Bronchial epithelial cell (primary cell): ENCODE data around the gene FAM131C. TPM values are rescaled to one million over a fixed set of nuclear protein-coding genes. Genes with fewer than 3 reads are reported as not detected.
"Not testable (repeated sequence)": the region's sequence is repeated elsewhere in the genome, so short reads cannot be mapped to it uniquely, and the experiment has no call there.

Experiments
- DNase-seq: peaks from one replicate; pipeline ENCODE4 v3.0.0-alpha.2; 2010; ENCODE audit warnings: low read depth
- FAIRE-seq: peaks from 2 replicates; lab custom pipeline; 2011; peaks lifted over from hg19 to GRCh38; lab: Jason Lieb, UNC
- H3K27me3 ChIP-seq: 2 replicates; pipeline ENCODE4 v1.5.1; 2011; ENCODE audit warnings: low read length; ENCODE audit not compliant: control insufficient read depth, insufficient read depth
- H3K36me3 ChIP-seq: 2 replicates; pipeline ENCODE4 v1.5.1; 2011; ENCODE audit warnings: low read length; ENCODE audit not compliant: control insufficient read depth, insufficient read depth
- H3K4me3 ChIP-seq: 2 replicates; pipeline ENCODE4 v1.5.1; 2011; ENCODE audit warnings: mild to moderate bottlenecking, low read depth, low read length, control low read depth
- CTCF ChIP-seq: IDR thresholded peaks from 2 replicates; pipeline ENCODE4 v1.5.1; 2011; ENCODE audit warnings: mild to moderate bottlenecking, moderate library complexity, low read length, control low read depth, inconsistent platforms; ENCODE audit not compliant: insufficient read depth, severe bottlenecking
- total RNA-seq: library from RNA; depleted of rRNA; stranded (reverse); fragments of >200 nt; gene quantifications from 2 replicates; pipeline ENCODE4 v1.2.1, GENCODE V29; 2014

Gene FAM131C
- total RNA-seq, 1 donor from 2014 or later = 0.53 TPM

- no peaks in the 10 kb centered on the region for H3K36me3 ChIP-seq
- H3K4me3 ChIP-seq = no peak overlapping the region
- TF ChIP-seq CTCF = no peak
- FAIRE-seq (peak; percentile 32), DNase-seq (no peak)
- peaks cover 3% of the 10 kb centered on the region for H3K27me3 ChIP-seq
These were observed 50.3 kb downstream of the FAM131C start for GRCh38 chr1:16023050-16023653.

GRCh38 chr1:16022393-16022792 is 51.1 kb downstream of the FAM131C start:
- DNase-seq = no peak
- FAIRE-seq = peak; percentile 90
- H3K27me3 ChIP-seq = peaks cover 3% of the 10 kb centered on the region
- no peak for TF ChIP-seq CTCF
- no peaks in the 10 kb centered on the region for H3K36me3 ChIP-seq
- no peak overlapping the region for H3K4me3 ChIP-seq

- TF ChIP-seq CTCF = no peak
- Histone ChIP-seq H3K27me3 (peaks cover 3% of the 10 kb centered on the region), H3K4me3 (no peak within 1 kb of the TSS), H3K36me3 (no peaks in the 10 kb centered on the region)
- FAIRE-seq = no peak
- DNase-seq = no peak
These were observed 51.8 kb downstream of the FAM131C start, which contains the start of gene CLCNKA for GRCh38 chr1:16021681-16022080. CLCNKA (plus strand) TSS chr1:16022036; CDS start chr1:16022620, 584 bp downstream.

- not testable (repeated sequence) for DNase-seq, H3K36me3 ChIP-seq, H3K27me3 ChIP-seq, H3K4me3 ChIP-seq
- FAIRE-seq = peak; percentile 99
These were observed 52.6 kb downstream of the FAM131C start for GRCh38 chr1:16020878-16021277.

GRCh38 chr1:16020325-16020724 is 53.1 kb downstream of the FAM131C start:
- no peak for DNase-seq
- peaks cover 3% of the 10 kb centered on the region for H3K27me3 ChIP-seq
- H3K4me3 ChIP-seq = no peak overlapping the region
- FAIRE-seq = no peak
- TF ChIP-seq CTCF = no peak
- no peaks in the 10 kb centered on the region for H3K36me3 ChIP-seq

- no peak for TF ChIP-seq CTCF
- DNase-seq (peak; percentile 15), FAIRE-seq (no peak)
- no peaks in the 10 kb centered on the region for H3K36me3 ChIP-seq
- H3K27me3 ChIP-seq = peaks cover 2% of the 10 kb centered on the region
- no peak overlapping the region for H3K4me3 ChIP-seq
These were observed 53.7 kb downstream of the FAM131C start for GRCh38 chr1:16019644-16020277.
